ENCODE measurements around the gene KREMEN2. TPM values are rescaled to one million over a fixed set of nuclear protein-coding genes. Genes with fewer than 3 reads are reported as not detected.

KREMEN2 gene
- total and polyA plus RNA-seq, 2 of the 13 experiments (the other 11 are each of a cell fraction or from before 2014, with no cell fraction given), result 0.48 to 1.2 TPM

GRCh38 chr16:2980227-2981176 is 16.4 kb downstream of the KREMEN2 start, which contains the start of gene PKMYT1 (continued):
- TF ChIP-seq DPF2 (CRISPR knock-in tag; IDR thresholded peaks at IDR 0.05; ENCODE audit: borderline replicate concordance, low read depth) (no peak), ZNF784 (CRISPR knock-in tag; IDR thresholded peaks at IDR 0.05; ENCODE audit: borderline replicate concordance) (no peak), ZNF558 (CRISPR knock-in tag; IDR thresholded peaks at IDR 0.05; ENCODE audit: borderline replicate concordance) (peak; percentile 69; the same call in 1 of the 2 replicates), NRL (CRISPR knock-in tag; IDR thresholded peaks at IDR 0.05; ENCODE audit: borderline replicate concordance) (no peak; the same call in 1 of the 2 replicates), ZNF574 (CRISPR knock-in tag; IDR thresholded peaks at IDR 0.05) (peak; percentile 47), HDAC1 (CRISPR knock-in tag; IDR thresholded peaks at IDR 0.05) (peak; percentile 81; the same call in 1 of the 2 replicates), THAP9 (CRISPR knock-in tag; IDR thresholded peaks at IDR 0.05; ENCODE audit: borderline replicate concordance) (peak; percentile 57; the same call in 1 of the 2 replicates), RFX1 (IDR thresholded peaks at IDR 0.05) (no peak), ELK4 (CRISPR knock-in tag; IDR thresholded peaks at IDR 0.05; ENCODE audit: borderline replicate concordance) (no peak), BRCA1 (CRISPR knock-in tag; IDR thresholded peaks at IDR 0.05) (no peak; the same call in 1 of the 2 replicates), BRD4 (CRISPR knock-in tag; IDR thresholded peaks at IDR 0.05) (peak; percentile 88), PRMT3 (CRISPR knock-in tag; IDR thresholded peaks at IDR 0.05; ENCODE audit: borderline replicate concordance, low read depth) (no peak), HOXA3 (CRISPR knock-in tag; IDR thresholded peaks at IDR 0.05) (peak; percentile 57), ZNF576 (CRISPR knock-in tag; IDR thresholded peaks at IDR 0.05) (no peak), CENPBD1 (CRISPR knock-in tag; IDR thresholded peaks at IDR 0.05; ENCODE audit: borderline replicate concordance, low read depth) (no peak), THRA (CRISPR knock-in tag; IDR thresholded peaks at IDR 0.05; ENCODE audit: borderline replicate concordance) (no peak)

All from HepG2 (cell line).